ENCODE data around the gene AGAP1.

- TF ChIP-seq, protein P1, sequence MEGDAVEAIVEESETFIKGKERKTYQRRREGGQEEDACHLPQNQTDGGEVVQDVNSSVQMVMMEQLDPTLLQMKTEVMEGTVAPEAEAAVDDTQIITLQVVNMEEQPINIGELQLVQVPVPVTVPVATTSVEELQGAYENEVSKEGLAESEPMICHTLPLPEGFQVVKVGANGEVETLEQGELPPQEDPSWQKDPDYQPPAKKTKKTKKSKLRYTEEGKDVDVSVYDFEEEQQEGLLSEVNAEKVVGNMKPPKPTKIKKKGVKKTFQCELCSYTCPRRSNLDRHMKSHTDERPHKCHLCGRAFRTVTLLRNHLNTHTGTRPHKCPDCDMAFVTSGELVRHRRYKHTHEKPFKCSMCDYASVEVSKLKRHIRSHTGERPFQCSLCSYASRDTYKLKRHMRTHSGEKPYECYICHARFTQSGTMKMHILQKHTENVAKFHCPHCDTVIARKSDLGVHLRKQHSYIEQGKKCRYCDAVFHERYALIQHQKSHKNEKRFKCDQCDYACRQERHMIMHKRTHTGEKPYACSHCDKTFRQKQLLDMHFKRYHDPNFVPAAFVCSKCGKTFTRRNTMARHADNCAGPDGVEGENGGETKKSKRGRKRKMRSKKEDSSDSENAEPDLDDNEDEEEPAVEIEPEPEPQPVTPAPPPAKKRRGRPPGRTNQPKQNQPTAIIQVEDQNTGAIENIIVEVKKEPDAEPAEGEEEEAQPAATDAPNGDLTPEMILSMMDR (IDR thresholded peaks at IDR 0.05): no peak
- TF ChIP-seq POLR2A (IDR thresholded peaks at IDR 0.05): no peak
Measured at GRCh38 chr2:235543128-235543750, 49.4 kb downstream of the AGAP1 start.
